ENCODE results near the gene C1RL. TPM values are rescaled to one million over a fixed set of nuclear protein-coding genes. Genes with fewer than 3 reads are reported as not detected.
"Not testable (repeated sequence)": the region's sequence is repeated elsewhere in the genome, so short reads cannot be mapped to it uniquely, and the experiment has no call there.

Gene C1RL
- total RNA-seq, 1 donor from 2014 or later, result 10.7 TPM

DNA sequence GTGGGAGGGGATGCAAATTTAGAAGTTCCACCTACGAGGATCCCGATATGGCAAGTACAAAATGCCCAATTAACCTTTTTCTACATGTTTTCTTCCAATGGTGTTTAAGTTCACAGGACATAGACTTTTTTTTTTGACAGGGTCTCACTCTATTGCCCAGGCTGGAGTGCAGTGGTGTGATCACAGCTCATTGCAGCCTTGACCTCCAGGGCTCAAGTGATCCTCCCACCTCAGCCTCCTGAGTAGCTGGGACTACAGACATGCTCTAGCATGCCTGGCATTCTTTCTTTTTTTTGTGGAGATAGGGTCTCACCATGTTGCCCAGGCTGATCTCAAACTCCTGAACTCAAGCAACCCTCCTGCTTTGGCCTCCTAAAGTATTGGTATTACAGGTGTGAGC is 53.3 kb downstream of the C1RL start:
- ATAC-seq (ENCODE audit: poor library complexity); DNase-seq: not testable (repeated sequence)
- intact Hi-C loops (cut with DNase I), result loop anchor here (5.0 kb wide), 1 partner anchor 37 kb away; the partner anchor contains the start of gene C1R

GRCh38 chr12:7054925-7055324 is 54.1 kb downstream of the C1RL start:
- ATAC-seq (ENCODE audit: poor library complexity) (no peak), DNase-seq (no peak)
- intact Hi-C loops (cut with DNase I), result loop anchor here (5.0 kb wide), 1 partner anchor 37 kb away; the partner anchor contains the start of gene C1R

- DNase-seq; intact Hi-C loops (cut with DNase I); ATAC-seq (ENCODE audit: poor library complexity): not testable (repeated sequence)
Observed at GRCh38 chr12:7049973-7050372, 59.0 kb downstream of the C1RL start.

DNA sequence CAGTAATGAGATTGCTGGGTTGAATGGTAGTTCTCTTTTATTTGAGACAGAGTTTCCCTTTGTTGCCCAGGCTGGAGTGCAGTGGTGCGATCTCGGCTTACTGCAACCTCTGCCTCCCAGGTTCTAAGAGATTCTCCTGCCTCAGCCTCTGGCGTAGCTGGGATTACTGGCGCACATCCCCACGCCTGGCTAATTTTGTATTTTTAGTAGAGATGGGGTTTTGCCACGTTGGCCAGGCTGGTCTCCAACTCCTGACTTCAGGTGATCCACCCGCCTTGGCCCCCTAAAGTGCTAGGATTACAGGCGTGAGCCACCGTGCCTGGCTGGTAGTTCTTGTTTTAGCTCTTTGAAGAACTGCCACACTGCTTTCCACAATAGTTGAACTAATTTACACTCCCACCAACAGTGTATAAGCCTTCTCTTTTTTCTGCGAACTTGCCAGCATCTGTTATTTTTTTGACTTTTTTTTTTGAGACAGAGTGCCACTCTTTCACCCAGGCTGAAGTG is 59.5 kb downstream of the C1RL start:
- intact Hi-C loops (cut with DNase I); DNase-seq; ATAC-seq (ENCODE audit: poor library complexity): not testable (repeated sequence)

GRCh38 chr12:7047306-7047705 is 61.7 kb downstream of the C1RL start:
- intact Hi-C loops (cut with DNase I), result no loop called here
- DNase-seq (no peak), ATAC-seq (ENCODE audit: poor library complexity) (no peak)

GRCh38 chr12:7046383-7047105 is 62.5 kb downstream of the C1RL start:
- ATAC-seq (ENCODE audit: poor library complexity) (no peak), DNase-seq (no peak)
- intact Hi-C loops (cut with DNase I), result no loop called here

DNA sequence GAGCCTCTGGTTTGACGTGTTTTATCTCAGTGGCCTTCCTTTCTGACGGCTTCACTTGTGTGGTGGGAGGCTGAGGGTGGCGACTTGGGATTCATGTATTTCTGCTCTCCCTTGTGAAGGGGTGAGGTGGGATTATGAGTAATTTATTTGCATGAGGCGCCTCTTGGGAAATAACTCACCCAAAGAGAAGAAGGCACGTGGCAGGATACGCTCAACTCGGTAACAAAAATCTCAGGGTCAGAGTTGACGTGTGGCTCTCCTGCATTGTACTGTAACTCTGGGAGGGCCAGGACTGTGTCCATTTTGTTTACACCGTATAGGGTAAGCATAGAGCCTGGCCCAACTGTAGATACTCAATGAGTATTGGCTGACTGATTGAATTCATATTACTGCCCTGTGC is 63.1 kb downstream of the C1RL start:
- intact Hi-C loops (cut with DNase I), result no loop called here
- ATAC-seq (ENCODE audit: poor library complexity), result no peak
- no peak for DNase-seq

Other genes starting within 250 kb of the C1RL start
- gene TPI1, start 241.7 kb downstream of the C1RL start, total RNA-seq, result 804 TPM
- gene SPSB2, start 235.9 kb downstream of the C1RL start, total RNA-seq, result 3.2 TPM
- 8.2 TPM for gene LRRC23, start 204.4 kb downstream of the C1RL start, total RNA-seq
- 7.4 TPM for gene ENO2, start 194.6 kb downstream of the C1RL start, total RNA-seq
- gene ATN1, start 181.3 kb downstream of the C1RL start, total RNA-seq, result 69.7 TPM
- gene RNU7-1, start 165.4 kb downstream of the C1RL start, total RNA-seq, result not detected
- gene C12orf57, start 165.2 kb downstream of the C1RL start, total RNA-seq, result 251 TPM
- gene PTPN6, start 157.9 kb downstream of the C1RL start, total RNA-seq, result 7.2 TPM
- gene PHB2, start 138.6 kb downstream of the C1RL start, total RNA-seq, result 136 TPM
- gene EMG1, start 138.3 kb downstream of the C1RL start, total RNA-seq, result 39.0 TPM
- 48.7 TPM for gene LPCAT3, start 90.7 kb downstream of the C1RL start, total RNA-seq
- gene C1S, start 48.5 kb downstream of the C1RL start, total RNA-seq, result 142 TPM
- gene C1R, start 16.8 kb downstream of the C1RL start, total RNA-seq, result 165 TPM
- gene RBP5, start 19.7 kb upstream of the C1RL start, total RNA-seq, result 0.46 TPM
- 3.7 TPM for gene CLSTN3, start 21.2 kb upstream of the C1RL start, total RNA-seq
- gene PEX5, start 80.5 kb upstream of the C1RL start, total RNA-seq, result 34.1 TPM
- not detected for gene ACSM4, start 194.9 kb upstream of the C1RL start, total RNA-seq

All from Right ventricle myocardium superior (tissue), 1 donor.